Cardiac fibroblast (primary cell): Measurements from ENCODE around the gene ASCL5.
"Not testable (repeated sequence)": the region's sequence is repeated elsewhere in the genome, so short reads cannot be mapped to it uniquely, and the experiment has no call there.

Experiments used
- DNase-seq, 2 donors: peaks; one replicate each; pipeline versions ENCODE4 v3.0.0 to v3.0.0-alpha.2; 2010; ENCODE audit warnings: low read depth in 2 of 2
- H3K4me3 ChIP-seq, 2 donors: replicated peaks in 1 of 2; 1 replicate in 1 of 2; 2 replicates in 1 of 2; pipeline ENCODE4 v1.5.1; 2011; ENCODE audit warnings: low read depth in 2 of 2, low read length in 2 of 2, mild to moderate bottlenecking in 2 of 2, moderate library complexity in 1 of 2
- CTCF ChIP-seq: IDR thresholded peaks from one replicate; pipeline ENCODE4 v1.5.1; 2011; ENCODE audit warnings: low read depth, mild to moderate bottlenecking, low read length, inconsistent platforms

Gene ASCL5

GRCh38 chr1:201170533-201171062, 43.6 kb upstream of the ASCL5 start:
- no peak for TF ChIP-seq CTCF
- peak; percentile 89 to 90 for DNase-seq
- peak overlapping the region; percentile 54 to 60 for H3K4me3 ChIP-seq

- no peak for TF ChIP-seq CTCF
- H3K4me3 ChIP-seq = no peak overlapping the region
- no peak for DNase-seq
These were observed 43.1 kb upstream of the ASCL5 start for GRCh38 chr1:201169971-201170532.

- H3K4me3 ChIP-seq = no peak overlapping the region
- DNase-seq = no peak
- no peak for TF ChIP-seq CTCF
These were observed 42.2 kb upstream of the ASCL5 start for GRCh38 chr1:201169203-201169602.

GRCh38 chr1:201167041-201167991, 40.3 kb upstream of the ASCL5 start:
- DNase-seq = no peak
- no peak for TF ChIP-seq CTCF
- H3K4me3 ChIP-seq = no peak overlapping the region

- no peak overlapping the region for H3K4me3 ChIP-seq
- TF ChIP-seq CTCF = no peak
- no peak for DNase-seq
These were observed 37.7 kb upstream of the ASCL5 start for GRCh38 chr1:201164645-201165044.

GRCh38 chr1:201163707-201164106, 36.7 kb upstream of the ASCL5 start:
- DNase-seq = no peak
- no peak overlapping the region for H3K4me3 ChIP-seq
- TF ChIP-seq CTCF = no peak

GRCh38 chr1:201163036-201163435, 36.1 kb upstream of the ASCL5 start:
- not testable (repeated sequence) for DNase-seq, H3K4me3 ChIP-seq
